HFF-Myc (cell line): ENCODE measurements around the gene PVALEF.

Experiments
- DNase-seq: peaks from one replicate; pipeline ENCODE4 v3.0.0-alpha.2; 2011; ENCODE audit warnings: low read depth; ENCODE audit errors: extremely low read depth
- H3K4me3 ChIP-seq: replicated peaks from 2 replicates; pipeline ENCODE4 v1.5.1; 2011; ENCODE audit warnings: low read depth, mild to moderate bottlenecking, control low read depth, low read length
- CTCF ChIP-seq: IDR thresholded peaks from 2 replicates; pipeline ENCODE4 v1.5.1; 2012; ENCODE audit warnings: mild to moderate bottlenecking, low read depth, low read length, control low read depth; ENCODE audit errors: missing control alignments

The PVALEF gene

GRCh38 chr17:81195941-81196495, 30.7 kb downstream of the PVALEF start:
- no peak overlapping the region for H3K4me3 ChIP-seq
- no peak for TF ChIP-seq CTCF
- DNase-seq = no peak

GRCh38 chr17:81196505-81197408, 31.4 kb downstream of the PVALEF start:
- no peak for DNase-seq
- H3K4me3 ChIP-seq = no peak overlapping the region
- no peak for TF ChIP-seq CTCF

GRCh38 chr17:81197409-81197795, 32.1 kb downstream of the PVALEF start:
- DNase-seq = no peak
- H3K4me3 ChIP-seq = no peak overlapping the region
- no peak for TF ChIP-seq CTCF

GRCh38 chr17:81197831-81198490, 32.7 kb downstream of the PVALEF start:
- no peak overlapping the region for H3K4me3 ChIP-seq
- DNase-seq = no peak
- TF ChIP-seq CTCF = no peak

- no peak for TF ChIP-seq CTCF
- H3K4me3 ChIP-seq = no peak overlapping the region
- no peak for DNase-seq
Observed at GRCh38 chr17:81198826-81199481, 33.6 kb downstream of the PVALEF start.

- no peak for DNase-seq
- no peak for TF ChIP-seq CTCF
- H3K4me3 ChIP-seq = no peak overlapping the region
Observed at GRCh38 chr17:81199482-81199830, 34.1 kb downstream of the PVALEF start.
